NCI-H345 treated with DMSO at 0.1 percent for 48 hours (cell line): ENCODE data around the gene SLC7A4.
"Not testable (repeated sequence)": the region's sequence is repeated elsewhere in the genome, so short reads cannot be mapped to it uniquely, and the experiment has no call there.

Experiments used
- DNase-seq: peaks from one replicate; lab custom pipeline; 2025; ENCODE audit not compliant: unreplicated experiment; lab: John Stamatoyannopoulos, UW

SLC7A4 gene, protein sequence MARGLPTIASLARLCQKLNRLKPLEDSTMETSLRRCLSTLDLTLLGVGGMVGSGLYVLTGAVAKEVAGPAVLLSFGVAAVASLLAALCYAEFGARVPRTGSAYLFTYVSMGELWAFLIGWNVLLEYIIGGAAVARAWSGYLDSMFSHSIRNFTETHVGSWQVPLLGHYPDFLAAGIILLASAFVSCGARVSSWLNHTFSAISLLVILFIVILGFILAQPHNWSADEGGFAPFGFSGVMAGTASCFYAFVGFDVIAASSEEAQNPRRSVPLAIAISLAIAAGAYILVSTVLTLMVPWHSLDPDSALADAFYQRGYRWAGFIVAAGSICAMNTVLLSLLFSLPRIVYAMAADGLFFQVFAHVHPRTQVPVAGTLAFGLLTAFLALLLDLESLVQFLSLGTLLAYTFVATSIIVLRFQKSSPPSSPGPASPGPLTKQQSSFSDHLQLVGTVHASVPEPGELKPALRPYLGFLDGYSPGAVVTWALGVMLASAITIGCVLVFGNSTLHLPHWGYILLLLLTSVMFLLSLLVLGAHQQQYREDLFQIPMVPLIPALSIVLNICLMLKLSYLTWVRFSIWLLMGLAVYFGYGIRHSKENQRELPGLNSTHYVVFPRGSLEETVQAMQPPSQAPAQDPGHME

DNA sequence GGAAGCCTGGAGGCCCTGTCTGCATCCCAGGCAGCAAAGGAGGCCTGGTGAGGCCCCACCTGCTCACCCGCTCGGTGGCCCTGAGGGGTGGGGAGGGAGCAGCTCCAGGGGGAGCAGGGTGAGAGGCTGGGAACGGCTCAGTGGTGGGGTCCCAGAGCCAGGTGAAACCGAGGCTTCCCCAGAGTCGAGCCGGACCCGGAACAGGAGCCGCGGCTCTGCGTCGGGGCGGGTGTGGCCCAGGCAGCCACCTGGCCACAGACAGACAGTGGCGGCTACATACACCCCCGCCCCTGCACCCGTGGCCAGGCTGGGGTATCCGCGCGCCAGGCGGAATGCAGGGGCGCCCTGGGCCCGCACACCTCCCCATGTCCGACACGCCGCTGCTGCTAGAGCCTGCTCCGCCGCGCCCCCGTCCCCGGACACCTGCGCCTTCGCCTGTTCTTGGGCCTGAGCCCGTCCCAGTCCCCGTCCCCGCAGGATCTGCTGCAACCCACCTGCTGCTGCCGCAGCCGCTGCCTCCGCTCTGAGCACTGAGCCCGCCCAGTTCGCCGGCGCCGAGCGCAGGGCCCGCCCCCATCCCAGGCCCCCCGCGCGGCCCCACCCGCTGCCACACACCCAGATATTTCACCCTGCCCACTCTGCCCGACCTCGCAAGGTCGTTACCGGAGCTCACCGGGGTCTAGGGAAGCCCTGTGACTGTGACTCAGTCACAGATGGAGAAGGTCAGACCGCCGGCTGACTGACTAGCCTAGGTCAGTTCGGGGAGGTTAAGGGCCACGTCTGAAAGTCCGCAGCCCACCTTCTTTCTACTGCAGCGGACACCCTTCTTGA lies at the start of gene SLC7A4:
Gene SLC7A4 (minus strand): TSS at position 525 of the 831 bp plus-strand sequence. CDS start 749 bp downstream, outside the sequence.
- DNase-seq = no peak

DNA sequence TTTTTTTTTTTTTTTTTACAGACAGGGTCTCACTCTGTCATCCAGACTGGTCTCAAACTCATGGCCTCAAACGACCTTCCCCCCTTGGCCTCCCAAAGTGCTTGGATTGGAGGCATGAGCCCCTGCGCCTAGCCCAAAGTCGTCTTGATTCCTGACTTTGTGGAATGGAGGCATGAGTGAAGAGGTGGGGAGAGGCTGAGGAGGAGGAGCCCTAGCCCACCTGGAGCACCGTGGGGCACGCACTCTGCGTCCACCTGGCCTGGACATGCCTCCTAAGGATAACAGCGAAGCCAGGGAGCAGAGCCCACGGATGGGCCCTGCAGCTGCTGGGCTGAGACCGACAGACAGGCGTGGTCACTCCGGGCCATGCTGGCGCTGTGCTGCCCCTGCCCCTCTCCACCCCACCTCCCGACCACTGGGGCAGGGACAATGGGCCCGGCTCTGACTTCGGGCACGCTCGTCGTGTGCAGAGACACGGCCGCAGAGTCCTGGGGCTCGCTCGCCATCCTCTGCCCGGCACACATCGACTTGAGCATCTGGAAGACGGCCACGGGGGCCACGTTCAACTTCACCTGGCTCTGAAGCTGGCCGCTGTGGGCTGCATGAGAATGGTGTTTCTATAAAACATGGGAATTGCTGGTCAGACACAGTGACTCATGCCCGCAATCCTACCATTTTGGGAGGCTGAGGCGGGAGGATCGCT lies 48.2 kb upstream of the SLC7A4 start:
- DNase-seq = no peak

DNA sequence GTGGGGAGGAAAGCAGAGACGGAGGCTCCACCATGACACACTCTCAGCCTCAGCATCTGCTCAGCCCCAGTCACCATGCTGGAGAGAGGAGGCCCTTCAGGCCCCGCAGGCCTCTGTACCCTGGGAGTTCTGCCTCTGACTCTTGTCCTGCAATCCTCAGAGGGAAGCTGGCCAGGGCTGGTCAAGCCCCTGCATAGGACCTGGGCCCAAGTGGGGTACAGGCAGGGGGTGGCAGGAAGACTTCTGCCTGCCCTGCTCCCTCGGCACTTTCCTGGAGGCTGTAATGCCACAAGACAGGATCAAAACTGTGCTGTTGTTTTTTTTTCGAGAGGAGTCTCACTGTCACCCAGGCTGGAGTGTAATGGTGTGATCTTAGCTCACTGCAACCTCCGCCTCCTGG lies 47.1 kb upstream of the SLC7A4 start:
- DNase-seq = no peak

DNA sequence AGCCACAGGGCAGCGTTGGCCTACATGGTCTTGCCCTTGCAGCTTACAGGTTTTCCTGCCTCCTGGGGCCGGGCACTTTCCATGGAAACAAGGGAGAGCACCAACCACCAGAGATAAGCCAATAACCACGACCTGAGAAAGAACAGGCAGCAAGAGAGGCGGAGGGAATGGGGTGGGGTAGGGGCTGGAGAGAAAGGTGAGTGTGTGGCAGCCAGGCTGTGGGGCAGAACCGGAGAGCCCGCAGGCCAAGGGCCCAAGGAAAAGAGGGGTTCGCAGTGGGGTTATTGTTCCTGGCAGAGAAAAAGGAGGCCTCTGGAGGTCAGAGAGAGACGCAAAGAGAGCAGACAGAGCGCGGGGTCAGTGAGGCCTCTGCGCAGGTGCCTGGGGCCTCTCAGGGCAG lies 46.6 kb upstream of the SLC7A4 start:
- no peak for DNase-seq

DNA sequence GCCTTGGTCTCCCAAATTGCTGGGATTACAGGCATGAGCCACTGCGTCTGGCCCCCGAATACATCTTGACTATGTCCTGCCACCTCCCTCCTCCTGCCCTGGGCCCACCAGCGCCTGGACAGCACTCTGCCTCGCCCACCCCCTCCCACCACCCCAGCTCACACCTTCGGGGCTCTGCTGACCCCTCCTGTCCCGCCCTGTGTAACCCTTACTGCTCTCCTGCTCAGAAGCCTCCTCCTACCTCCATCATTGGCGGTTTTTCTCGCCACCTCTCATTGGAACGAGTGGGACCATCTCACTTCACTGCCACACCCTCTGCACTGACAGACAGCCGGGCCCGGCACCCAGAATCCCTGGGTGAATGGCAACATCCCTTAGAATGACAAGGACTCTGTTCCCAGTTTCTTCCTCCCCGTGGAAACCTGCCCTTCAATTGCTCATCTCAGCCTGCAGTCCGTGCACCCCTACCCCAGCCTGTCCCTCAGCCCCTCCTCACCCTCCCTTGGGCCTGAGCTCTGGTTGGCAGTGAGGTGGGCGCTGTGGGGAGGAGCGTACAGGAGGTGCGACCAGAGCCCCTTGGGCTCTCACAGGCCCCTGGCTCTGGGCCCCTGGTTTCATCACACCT lies 45.6 kb upstream of the SLC7A4 start:
- DNase-seq = no peak

DNA sequence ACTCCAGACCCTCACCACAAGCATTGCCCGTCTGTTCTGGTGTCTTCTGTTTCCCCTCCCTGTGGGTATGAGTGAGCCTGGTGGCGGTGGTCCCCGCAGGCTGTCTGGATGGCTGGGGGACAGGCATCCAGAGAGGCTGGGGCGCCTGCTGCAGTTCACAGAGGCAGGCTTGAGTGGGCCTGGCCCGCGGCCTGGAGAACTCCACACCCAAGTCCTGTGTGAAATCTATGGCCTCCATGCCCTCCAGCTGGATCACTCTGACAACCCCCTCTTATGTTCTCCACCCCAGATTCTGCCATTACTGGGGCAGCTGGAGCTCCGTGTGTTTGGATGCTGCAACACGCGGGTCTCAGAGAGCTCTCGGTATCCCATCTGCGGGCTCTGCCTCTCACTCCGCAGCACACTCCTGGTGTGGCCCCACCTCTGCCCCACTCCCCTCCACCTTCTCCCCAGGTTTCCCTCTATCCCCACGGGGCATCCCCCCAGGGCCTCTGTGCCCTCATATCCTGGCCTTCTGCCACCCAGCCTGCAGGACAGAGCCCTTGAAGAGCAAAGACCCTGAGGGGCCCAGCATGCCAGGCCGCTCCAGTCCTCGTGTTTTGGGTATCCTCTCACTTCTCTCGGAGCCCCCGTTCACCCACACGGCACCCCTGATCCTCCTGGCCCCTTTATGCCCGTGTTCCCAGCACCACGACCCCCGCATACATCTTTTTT lies 44.7 kb upstream of the SLC7A4 start:
- DNase-seq = no peak

DNA sequence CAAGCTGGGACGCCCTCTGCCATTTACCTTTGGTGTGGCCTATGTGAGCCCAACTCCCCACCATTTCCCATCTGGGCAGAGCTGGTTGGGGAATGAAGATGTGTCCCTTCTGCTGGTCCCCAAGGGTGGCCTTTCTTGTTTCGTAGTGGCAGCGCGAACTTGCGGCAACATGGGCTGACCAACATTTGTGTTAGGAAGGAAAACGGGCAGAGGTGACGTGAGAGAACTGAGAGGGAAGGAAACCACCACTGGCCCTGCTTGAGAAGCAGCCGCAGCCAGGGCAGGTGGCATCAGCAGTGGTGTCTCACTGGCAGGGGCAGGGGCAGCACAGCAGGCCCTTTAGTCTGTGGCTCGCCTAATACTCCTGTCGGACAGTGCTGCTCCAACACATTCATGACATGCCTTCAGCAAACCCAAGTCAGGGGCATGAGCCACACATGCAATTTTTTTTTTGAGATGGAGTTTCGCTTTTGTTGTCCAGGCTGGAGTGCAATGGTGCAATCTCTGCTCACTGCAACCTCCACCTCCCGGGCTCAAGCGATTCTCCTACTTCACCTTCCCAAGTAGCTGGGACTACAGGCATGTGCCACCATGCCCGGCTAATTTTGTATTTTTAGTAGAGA lies 43.3 kb upstream of the SLC7A4 start:
- DNase-seq = no peak

DNA sequence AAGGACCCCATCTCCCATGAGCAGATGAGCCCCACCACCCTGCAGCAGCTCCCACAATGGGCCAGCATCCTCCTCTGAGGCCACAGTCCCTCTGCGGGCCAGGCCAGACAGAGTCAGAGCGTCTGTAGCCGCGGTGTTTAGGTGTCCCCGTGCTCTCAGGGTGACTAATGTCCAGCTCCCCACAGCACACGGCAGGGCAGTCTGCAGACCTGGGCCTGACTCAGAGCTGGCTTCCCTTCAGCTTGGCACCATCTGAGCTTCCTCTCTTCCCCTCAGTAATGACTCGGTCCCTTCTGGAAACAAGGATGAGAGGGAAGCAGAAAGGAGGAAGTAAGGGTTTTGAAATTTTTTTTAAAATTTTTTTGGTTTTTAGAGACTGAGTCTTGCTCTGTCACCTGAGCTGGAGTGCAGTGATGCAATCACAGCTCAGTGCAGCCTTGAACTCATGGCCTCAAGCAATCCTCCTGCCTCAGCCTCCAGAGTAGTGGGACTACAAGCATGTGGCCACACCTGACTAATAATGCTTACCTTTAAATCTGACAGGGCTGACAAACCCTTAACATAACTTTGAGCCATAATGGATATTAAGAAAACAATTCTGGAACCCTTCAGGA lies 41.8 kb upstream of the SLC7A4 start:
- DNase-seq = no peak

DNA sequence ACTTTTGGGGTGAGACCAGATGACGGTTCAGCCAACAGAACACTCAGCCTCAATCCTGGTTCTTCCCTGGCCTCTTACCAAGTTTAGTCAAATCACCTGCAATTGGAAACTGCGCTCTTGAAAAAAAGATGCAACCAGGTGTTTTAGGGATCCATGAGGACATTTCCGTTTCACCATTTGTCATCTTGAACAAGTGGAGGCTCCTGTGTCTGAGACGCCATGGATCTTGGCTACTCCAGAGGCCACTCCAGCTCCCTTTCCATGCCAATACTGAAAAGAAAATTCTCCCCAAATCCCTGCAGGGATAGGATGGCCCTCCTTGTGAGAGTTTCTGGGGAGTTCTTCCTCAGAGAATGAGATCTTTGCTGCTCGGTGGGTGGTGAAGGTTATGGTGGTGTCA lies 41.1 kb upstream of the SLC7A4 start:
- DNase-seq = no peak

DNA sequence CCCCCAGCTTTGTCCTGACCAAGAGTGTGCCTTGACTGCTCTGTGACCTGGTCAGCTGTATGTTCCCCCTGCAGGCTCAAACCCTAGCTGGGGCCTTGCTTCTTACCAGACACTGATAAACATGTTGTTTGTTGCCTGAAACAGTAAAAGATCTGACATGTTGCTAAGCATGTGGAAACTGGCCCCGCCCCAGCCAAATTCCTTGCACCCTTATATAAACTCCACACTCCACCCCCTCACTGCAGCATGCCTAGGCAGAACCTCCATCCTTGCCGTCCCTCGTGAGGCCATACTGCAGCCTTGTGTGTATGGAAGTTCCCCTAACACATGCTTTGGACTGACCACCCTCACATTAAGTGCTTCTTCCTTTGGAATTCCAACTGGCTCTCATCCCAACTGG lies 40.7 kb upstream of the SLC7A4 start:
- DNase-seq = no peak

DNA sequence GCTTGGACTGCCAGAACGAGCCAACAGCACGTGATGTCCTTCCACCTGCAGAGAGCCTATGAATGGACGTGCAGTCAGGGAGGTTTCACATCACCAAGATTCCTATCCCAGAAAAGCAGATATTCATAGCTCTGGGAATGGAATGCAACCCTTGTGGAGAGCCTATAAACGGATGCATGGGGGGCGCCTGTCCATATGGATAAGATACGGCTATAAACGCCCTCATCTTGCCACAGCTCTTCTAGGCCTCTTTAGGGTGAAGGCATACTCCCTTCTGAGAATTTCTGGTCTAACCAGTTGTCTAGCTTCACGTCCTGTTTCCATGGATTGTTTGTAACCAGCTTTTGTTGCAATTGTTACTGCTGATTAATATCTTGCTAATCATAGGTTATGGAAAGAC lies 39.4 kb upstream of the SLC7A4 start:
- not testable (repeated sequence) for DNase-seq

DNA sequence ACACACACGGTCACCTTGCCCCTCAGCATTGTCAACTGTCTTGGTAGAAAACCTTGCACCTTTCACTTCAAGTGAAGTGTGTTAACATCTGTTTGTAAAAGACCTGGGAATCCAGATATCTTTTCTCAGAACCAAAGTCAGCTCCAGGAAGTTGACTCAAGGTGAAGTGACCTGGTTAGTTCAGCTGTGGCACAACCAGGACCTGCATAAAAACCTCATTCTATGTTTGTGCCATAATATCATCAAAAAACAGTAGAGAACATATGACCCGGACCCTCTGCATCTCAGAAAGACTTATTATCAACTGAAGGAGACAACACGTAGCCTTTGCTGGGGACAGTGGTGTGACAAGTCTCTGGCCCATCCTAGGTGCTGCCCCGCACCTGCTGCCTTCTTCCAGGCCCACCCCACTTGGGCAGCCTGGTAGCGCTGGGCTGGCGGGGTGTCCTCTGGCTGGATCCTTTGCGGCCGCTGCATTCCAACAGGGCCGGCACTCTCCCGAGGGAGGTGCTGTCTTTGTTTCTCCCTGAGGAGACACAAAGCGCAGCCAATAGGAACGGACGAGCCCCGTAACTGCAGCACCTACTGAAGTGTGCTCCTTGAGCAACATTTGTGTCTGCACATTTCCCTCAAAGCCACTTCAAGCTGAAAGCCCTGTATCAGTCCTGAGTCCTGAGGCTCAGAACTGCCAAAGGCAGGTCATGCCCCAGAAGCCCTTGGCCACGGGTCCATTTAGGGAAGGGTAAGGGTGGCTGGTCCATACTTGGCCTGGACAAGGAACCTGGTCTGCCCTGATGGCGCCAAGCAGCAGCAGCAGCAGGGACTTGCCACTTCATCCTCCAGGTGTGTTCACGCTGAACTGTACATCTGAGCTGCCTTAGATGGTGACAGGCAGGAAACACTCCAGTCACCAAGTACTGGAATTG lies 38.6 kb upstream of the SLC7A4 start:
- DNase-seq = no peak

DNA sequence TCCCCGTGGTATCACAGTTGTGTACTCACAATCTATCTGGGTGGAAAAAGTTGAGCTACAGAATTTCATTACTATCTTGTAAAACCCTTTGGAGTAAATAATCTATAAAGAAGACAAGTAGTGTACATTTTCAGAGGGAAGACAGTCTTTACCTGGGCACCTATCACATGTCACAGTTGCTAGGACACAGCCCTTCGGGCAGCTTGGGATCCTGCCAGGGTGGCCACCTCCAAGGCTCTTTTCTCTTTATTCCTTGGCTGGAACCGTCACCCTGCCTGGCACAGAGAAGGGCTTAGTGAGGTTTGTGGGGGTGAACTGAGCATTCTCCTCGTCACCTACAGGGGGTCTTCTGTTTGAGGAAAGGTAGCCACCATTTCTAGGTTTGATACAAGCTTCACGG lies 37.0 kb upstream of the SLC7A4 start:
- no peak for DNase-seq

DNA sequence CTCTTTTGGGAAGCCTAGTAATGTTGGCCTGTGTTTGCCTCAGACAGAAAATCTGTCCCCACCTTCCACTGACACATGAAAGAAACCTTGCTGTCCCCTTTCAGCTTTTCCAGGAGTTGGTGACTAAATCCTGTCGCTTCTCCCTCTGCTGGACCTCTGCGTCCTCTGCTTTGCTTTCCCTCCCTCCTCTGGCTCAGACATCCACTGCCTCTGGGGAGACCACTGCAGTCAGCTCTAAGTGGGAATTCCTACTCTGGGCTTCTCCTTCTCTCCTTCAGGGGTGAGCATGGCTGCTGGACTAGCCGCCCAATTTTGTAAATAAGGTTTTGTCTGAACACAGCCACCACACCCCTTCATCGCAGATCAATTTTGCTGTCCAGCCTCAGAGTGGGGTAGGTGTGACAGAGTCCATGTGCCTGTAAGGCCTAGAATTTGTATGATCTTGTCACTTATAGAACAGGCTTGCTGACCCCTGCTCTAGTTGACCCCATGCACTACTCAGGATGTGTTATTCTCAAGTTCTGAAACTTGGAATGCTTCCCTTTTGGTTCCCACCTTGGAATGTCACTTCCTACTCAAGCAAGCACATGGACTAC lies 36.4 kb upstream of the SLC7A4 start:
- DNase-seq = no peak

DNA sequence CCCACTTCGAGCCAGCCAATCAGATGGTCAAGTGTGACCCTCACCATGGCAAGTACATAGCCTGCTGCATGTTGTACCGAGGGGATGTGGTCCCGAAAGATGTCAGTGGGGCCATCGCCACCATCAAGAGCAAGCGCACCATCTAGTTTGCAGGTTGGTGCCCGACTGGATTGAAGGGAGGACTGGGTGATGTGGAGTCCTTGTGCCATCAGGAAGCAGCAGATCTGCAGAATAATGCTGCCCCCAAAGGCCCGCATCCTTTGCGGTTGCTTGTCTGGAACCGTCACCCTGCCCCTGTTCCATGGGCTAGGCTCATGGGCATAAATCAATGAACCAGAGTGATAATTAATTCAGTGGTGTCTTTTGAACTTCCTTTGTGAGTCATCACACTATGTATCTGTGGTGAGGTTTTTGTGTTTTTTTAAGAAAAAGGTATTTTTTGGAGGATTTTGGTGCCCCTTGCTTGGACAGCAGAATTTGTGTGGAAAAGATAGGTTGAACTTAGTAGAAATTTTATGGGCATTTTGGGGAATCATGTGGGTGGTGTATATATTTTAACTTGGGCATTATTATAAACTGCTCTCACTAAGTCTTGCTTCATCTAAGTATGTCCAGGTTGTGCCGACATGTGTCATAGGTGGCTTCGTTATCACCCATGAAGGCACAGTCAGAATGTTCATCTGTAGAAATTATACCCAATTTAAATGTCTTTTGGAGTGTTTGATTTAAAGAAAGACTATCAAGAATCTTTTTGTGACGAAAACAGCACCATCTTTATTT lies 35.7 kb upstream of the SLC7A4 start:
- no peak for DNase-seq

DNA sequence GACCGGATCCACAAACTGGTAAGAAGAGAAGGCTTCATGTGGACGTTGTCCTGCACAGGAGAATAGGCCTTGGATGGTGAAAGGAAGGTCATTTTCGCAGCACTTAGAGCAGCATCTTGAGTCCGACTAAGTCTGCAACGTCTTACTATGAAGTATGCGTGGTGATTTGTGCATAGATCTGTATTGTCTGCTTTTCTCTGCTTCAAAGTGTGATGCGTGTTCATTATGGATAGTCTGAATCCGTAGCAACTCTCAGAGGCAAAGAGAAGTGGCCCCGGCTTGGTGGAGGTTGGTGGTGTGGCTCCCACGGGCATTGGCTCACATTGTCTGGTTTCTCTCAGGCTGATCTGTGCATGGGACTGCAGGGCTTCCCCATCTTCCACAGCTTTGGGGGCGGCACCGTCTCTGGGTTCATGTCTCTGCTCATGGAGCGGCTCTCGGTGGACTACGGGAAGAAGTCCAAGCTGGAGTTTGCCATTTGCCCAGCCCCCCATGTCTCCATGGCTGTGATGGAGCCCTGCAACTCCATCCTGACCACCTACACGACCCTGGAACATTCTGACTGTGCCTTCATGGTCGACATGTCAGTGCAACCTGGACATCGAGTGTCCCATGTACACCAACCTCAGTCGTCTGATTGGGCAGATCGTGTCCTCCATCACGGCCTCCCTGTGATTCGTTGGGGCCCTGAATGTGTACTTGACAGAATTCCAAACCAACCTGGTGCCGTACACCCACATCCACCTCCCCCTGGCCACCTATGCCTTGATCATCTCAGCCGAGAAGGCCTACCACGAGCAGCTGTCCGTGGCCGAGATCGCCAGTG lies 34.9 kb upstream of the SLC7A4 start:
- DNase-seq = no peak
